GM18517 (cell line): ENCODE results near the gene RAPGEF3.

Experiments used
- ATAC-seq: cut with Tn5 transposase; IDR thresholded peaks from one replicate; pipeline ENCODE4 v1.9.1; 2021; ENCODE audit warnings: mild to moderate bottlenecking, moderate library complexity; ENCODE audit not compliant: unreplicated experiment

RAPGEF3 gene

DNA sequence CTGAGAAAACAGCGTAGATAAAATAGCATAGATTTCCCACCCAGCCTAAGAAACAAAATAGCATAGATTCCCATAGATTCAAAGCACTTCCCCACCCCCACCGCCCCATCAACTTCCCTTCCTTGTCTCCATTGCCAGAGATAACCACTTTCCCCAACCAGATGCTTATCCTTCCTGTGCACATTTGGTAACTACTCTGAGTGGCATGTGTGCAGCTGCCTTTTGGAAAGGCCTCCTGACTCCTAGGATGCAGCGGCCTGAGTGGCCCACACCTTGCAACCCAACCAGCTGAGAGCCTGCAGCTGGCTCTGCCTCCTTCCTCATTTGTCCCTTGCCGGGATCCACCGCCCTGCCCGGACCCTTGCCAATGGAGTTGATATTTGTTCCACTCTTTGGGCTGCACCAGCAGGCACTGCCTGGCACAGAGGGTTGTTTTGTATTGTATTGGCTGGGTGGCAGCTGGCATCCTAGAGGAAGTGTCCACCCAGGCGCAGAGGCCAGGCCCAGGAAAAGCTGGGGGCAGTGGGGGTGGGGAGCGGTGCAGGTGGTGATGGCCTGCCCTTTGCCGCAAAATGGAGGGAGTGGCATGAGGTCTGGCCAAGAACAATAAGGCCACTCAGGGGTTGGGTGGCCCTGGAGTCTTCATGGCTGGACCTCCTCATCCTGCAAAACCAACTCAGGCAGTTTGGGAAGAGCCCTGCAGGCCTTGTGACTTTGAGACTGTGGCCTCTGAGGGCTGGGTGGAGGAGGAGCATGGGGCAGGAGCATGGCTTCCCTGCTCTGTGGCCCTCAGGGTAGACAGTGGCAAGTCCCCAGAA lies 19.3 kb upstream of the RAPGEF3 start:
- no peak for ATAC-seq

GRCh38 chr12:47777151-47777550 lies 18.5 kb upstream of the RAPGEF3 start:
- no peak for ATAC-seq

DNA sequence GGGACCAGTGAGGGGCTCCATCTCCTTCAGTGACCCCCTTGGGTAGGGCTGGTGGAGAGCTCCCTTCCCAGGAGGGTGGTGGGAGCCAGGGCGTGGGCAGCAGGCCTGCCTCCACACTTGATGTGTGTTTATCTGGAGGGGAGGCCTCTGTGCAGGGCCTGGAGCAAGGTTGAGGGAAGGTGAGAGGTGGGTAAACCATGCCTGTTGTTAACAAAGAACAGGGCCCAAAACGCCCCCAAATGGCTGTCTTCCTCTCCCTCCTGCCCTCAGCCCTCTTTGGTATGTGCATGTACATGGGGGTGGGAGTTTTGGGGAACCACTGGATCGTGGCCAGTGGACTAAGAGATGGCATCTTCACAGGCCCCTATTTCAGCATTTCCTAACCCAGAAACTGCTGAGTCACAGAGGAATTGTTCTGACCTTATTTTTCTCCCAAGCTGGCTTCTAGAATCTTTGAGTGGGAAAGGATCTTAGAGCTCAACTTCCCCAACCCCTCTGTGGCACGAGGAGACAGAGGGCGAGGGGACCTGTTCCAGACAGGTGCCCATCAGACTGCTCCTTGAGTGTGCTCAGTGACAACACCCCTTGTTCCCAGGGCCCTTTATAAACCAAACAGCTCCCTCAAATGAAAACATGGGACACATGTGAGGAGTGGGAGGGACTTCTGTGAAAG lies 17.9 kb upstream of the RAPGEF3 start:
- no peak for ATAC-seq

DNA sequence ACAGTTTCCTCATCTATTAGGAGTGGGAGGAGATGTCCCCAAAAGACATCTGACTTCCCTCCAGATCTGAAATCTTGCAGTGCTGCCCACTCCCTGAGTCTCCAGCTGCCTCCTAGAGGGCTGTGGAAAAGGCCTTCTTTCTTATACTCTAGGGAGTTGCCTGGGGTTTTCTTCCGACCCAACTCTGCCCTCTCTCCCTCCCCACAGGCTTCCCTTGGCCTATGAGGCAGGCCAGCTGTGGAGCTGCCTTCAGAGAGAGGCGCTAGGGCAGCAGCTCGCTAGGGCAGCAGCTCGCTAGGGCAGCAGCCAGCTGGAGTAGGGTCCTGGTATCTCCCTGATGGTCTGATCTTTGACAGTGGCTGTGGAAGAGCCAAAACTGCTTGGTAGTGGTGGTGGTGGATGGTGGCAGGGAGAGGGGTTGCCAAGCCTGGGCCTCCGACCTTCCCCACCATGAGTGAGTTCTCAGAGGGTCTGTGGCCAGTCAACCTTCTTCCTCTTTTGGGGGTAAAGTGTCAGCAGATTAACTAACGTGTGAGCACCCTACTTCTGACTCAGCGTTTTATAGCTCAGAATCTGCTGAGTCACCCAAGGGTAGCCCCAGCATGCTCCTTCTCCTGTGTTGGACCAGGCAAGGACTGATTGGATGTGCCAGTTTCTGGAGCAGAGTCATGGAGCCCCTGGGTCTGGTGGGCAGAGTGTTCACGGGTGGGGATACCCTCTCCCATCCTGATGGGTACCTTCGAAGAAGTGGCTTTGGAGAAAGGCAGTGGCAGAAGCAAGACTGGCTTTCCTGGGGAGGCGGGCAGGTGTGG lies 16.6 kb upstream of the RAPGEF3 start:
- ATAC-seq, result no peak

DNA sequence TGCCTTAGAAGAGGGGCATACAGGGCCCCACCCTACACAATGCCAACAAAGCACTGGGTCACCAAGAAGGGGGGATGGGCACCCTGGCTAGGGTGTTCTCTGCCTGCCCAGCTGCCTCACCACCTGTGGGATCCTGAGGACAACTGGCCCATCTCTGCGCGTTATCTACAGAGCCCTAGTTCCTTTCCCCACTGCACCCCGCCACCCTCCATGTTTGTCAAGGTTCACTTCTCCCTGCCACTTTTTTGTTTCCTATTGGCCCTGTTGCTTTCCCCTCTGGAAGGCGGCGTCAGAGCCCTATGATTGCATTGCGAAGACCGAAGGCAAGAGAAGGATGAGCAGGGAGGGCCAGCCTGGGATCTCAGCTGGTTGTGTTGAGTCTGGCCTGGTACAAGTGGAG lies 16.0 kb upstream of the RAPGEF3 start:
- ATAC-seq, result no peak

- ATAC-seq, result no peak
Measured at GRCh38 chr12:47773858-47774580, 15.3 kb upstream of the RAPGEF3 start.

DNA sequence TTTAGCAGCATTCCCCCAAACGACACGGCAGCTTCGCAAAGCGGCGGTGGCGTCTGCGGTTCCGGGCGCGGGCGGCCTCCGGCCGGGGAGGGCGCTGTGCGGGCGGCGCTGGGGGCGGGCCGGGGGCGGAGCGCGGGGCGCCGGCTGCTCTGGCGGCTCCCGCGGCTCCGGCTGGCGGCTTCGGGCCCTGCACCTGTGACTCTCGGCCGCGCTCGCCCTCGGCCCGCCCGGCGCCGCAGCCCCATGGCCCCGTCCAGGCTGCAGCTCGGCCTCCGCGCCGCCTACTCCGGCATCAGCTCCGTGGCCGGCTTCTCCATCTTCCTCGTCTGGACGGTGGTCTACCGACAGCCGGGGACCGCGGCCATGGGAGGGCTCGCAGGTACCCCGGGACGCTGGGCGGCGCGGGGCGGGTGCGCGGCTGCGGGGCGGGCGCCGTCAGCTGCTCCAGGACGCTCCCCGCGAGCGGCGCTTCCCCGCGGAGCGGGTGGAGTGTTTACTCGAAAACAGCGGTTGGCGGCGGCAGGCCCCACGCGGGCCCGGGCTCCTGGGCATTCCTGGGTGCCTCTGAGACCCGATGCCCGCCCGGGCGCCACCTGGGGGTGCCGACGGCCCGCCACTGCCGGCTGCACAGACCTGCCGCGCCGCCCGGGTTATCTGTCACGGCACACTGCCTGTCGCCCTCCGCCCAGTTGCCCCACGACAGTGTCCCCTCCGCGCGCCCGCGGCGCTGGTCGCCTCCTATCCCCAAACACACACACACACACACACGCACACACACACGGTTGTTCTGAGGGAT lies 14.6 kb upstream of the RAPGEF3 start, which contains the start of gene SLC48A1:
Gene SLC48A1, plus strand, starts transcription at position 177 of the 796 bp plus-strand sequence. Its CDS starts 67 bp downstream, at position 244.
- peak; percentile 81 for ATAC-seq

DNA sequence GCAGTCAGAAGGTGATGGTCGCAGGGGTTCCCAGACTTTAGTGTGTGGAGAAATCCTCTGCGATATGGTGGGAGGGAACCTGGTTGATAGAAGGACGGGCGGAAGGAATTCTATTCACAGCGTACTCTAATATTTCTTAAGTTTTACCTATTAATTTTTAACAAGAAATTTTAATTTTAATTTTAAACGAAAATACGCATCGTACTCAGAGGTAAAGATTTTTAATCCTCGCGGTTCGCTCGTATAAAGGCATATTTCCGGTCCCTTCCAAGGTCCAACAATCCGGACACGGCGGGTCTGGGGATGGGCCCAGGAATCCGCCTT lies 14.0 kb upstream of the RAPGEF3 start:
- peak; percentile 4 for ATAC-seq

GRCh38 chr12:47772094-47772660 lies 13.5 kb upstream of the RAPGEF3 start:
- ATAC-seq, result no peak

- no peak for ATAC-seq
Measured at GRCh38 chr12:47771304-47771703, 12.6 kb upstream of the RAPGEF3 start.

GRCh38 chr12:47770086-47770726 lies 11.5 kb upstream of the RAPGEF3 start:
- ATAC-seq, result no peak

- ATAC-seq, result no peak
Measured at GRCh38 chr12:47769234-47770085, 10.8 kb upstream of the RAPGEF3 start.

DNA sequence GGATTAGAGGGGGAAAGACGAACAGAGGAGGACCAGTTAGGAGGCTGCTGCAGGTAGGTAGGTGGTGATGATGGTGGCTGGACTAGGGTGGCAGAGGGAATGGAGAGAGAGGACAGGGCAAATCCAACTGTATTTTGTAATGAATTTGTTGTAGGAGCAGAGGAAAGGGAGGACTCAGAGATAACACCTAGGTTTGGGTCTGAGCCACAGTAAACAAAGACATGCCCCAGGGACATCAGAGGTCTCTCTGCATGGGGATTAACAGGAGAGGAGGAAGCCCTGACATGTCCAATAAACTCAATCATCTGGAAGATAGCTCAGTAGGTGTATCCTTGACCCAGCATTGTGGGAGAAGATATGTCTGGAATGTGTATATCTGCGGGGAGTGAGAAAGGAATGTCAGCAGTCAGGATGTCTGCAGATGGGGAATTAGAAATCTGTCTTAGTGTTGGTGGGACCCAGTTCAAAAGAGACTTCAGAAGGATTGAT lies 9.7 kb upstream of the RAPGEF3 start:
- ATAC-seq, result no peak

DNA sequence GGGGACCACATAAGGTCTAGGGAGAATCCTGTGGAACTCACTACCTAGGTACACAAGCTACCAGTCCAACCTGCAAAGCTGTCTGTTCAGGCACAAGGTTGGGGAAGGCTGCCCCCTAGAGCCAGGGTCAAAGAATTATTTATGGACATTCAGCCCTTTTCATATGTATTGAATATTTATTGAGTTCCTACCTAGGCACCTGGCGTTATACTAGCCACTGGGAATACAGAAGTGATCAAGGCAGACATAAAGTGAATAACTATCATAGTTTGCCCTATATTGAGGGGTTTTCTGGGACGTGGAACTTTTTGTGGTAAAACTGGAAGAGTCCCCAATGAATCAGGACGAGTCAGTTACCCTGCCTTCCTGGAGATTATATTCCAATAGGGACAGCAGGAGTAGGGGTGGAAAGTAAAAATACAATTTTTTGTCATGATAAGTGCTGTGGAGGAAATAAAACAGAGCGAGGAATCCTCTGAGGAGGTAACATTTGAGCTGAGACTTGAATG lies 8.6 kb upstream of the RAPGEF3 start:
- peak; percentile 69 for ATAC-seq

DNA sequence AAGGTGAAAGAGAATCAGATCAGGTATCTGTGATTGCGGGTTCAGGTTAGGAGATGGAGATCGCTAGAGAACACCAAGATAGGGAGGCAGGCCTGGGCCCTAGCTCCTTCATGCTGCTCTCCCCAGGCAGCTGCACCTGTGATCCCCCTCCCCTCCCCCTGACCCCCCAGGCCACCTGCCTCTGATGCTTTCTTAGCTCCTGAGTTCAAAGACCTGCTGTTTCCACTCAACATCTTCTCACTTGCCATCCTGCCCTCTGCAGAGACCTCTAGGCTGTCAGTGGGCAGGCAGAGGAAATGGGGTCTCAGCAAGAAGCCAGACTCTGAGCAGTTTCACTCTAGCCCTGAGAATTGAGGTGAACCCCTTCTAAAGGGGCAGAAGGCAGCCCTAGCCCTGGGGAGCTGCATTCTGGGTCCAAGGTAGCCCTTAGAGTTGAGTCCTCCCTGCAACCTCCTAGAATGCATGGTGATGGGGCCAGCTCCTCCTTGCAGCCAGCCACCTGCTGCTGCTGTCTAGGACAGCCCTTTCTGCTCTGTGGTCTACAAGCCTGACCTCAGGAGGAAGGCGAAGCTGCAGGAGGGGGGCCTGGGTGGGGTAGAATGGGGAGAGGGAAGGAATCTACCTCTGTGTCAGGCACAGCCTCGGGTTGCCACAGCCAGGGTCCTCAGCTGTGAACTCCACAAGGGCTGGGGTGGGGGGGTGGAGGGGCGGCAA lies 8.0 kb upstream of the RAPGEF3 start:
- no peak for ATAC-seq

DNA sequence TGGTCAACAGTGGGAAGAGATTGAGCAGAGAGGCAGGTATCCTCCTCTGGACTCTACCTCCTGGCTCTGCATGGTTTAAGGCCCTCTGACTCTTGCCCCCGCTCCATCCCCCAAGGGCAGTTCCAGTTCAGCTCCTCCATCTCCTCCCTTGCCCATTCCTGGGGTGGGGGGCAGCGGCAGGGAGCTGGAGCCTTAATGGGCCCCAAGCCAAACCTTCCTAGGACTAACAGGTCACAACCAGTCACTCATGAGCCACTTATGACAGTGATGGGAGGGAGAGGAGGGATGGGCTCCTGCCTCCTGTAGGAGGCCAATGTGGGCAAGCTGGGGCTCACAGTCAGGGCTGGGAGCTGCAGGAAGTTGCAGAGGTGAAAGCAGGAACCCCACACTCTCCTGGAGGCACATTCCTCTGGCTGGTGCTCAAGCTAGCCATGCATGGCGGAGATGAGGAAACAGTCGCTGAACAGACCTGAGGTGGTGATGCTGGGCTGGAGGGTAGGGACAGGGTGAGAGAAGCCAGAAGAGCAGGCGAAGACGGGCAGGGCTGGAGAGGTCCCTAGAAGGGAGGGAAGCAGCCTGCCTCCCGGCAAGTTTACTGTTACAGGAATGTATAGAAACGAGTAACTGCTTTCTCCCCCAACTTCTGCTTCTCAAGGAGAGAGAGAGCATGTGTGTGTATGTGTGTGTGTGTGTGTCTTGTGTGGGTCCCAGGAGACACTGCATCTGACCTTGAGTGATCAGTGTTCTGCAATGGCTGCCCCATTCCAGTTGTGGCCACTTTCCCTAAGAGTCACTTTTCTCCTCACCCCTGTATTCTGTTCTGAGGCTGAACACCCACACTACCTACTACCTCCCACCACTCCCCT lies 5.0 kb upstream of the RAPGEF3 start:
- ATAC-seq, result no peak
